ENCODE data around the gene KCTD10.

KCTD10 gene

DNA sequence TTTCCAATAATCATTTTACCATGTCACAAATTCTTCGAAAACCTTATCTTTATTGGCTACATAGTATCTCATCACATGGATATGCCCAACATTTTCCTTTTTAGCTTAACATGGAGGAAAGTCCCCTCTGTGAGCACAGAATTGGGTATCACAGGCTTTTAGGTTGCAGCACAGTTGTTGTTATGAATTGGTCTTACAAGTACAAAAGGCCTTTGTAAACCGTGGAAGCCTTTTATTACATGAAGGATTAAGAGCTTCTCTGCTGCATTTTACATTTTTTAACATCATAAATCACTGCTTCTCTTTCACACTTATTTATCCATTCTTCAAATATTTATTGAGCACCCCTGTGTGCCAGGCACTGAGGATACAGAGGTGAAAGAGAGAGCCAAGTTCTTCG, 26.5 kb upstream of the KCTD10 start:
- FAIRE-seq (no peak), DNase-seq (ENCODE audit: insufficient read length, low spot score) (no peak)
- TF ChIP-seq POLR2A (IDR thresholded peaks at IDR 0.05; ENCODE audit: low read depth, low read length), result no peak

GRCh38 chr12:109502332-109502731, 25.2 kb upstream of the KCTD10 start:
- no peak for TF ChIP-seq POLR2A (IDR thresholded peaks at IDR 0.05; ENCODE audit: low read depth, low read length)
- DNase-seq (ENCODE audit: insufficient read length, low spot score), result no peak
- no peak for FAIRE-seq

DNA sequence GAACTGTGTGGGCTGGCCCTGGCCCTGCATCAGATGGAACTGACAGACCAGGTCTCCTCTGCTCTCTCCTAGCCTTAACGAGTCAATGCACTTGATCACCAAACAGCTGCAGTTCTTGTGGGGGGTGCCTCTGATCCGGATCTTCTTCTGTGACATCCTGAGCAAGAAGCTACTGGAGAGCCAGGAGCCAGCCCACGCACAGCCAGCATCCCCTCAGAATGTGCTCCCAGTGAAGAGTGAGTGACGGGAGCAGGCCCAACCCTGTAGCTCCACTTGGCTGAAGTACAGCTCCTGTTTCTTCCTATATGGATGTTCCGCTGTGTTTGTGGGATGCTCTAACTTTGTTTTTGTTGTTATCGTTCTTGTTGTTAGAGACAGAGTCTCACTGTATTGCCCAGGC, 24.2 kb upstream of the KCTD10 start:
- FAIRE-seq, result no peak

DNA sequence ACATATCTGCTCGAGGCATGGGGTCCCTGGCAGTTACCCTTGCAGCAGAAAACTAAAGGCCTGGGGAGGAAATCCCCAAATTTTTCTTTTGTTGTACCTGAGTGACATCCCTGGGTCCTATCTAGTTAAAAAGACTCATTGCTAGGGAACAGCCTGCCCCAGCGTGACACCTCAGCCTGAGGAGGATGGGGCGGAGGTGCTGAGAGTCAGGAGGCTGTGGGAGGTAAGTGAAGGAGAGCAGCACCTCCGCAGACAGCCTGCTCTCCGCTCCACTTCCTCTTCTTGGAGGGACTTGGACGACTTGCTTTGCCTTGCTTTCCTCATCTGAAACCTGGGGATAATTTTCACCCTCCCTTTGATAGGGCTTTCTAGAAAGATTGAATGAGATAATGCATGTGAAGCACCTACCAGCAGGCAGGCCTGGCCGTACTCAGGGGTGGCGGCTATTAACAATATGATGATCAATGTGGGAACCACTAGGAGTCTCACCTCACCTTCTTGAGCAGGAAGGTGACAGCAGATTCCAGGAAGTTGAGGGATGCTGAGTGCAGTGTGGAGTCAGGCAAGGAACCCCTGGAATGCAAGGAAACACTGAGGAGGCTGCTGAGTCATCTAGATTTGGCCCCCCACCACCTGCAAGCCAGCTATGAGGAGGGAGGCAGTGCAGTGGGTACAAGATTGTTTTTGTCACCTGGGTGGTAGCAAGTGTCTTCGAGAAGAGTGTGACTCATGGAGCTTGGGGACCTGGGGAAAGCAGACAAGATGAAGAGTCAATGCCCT, 23.5 kb upstream of the KCTD10 start:
- no peak for DNase-seq (ENCODE audit: insufficient read length, low spot score)
- TF ChIP-seq POLR2A (IDR thresholded peaks at IDR 0.05; ENCODE audit: low read depth, low read length), result no peak
- no peak for FAIRE-seq

More for the DNA sequence above, 24.2 kb upstream of the KCTD10 start:
- no peak for TF ChIP-seq POLR2A (IDR thresholded peaks at IDR 0.05; ENCODE audit: low read depth, low read length)
- no peak for DNase-seq (ENCODE audit: insufficient read length, low spot score)

GRCh38 chr12:109497675-109498074, 20.6 kb upstream of the KCTD10 start:
- no peak for TF ChIP-seq POLR2A (IDR thresholded peaks at IDR 0.05; ENCODE audit: low read depth, low read length)
- DNase-seq (ENCODE audit: insufficient read length, low spot score), result no peak
- FAIRE-seq, result no peak

DNA sequence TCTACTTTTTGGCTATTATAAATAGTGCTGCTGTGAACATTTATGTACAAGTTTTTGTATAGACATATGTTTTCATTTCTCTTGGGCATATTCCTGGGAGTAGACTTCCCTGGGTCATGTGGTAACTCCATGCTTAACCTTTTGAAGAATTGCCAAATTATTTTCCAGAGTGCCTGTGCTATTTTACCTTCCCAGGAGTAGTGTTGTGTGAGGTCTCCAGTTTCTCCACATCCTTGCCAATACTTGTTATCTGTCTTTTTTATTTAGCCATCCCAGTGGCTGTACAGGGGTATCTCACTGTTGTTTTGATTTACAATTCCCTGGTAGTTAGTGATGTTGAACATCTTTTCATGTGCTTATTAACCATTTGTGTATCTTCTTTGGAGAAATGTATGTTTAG, 19.2 kb upstream of the KCTD10 start:
- no peak for TF ChIP-seq POLR2A (IDR thresholded peaks at IDR 0.05; ENCODE audit: low read depth, low read length)
- FAIRE-seq (no peak), DNase-seq (ENCODE audit: insufficient read length, low spot score) (no peak)

- DNase-seq (ENCODE audit: insufficient read length, low spot score), result no peak
- no peak for FAIRE-seq
- TF ChIP-seq POLR2A (IDR thresholded peaks at IDR 0.05; ENCODE audit: low read depth, low read length), result no peak
These were observed 17.9 kb upstream of the KCTD10 start for GRCh38 chr12:109495012-109495411.

DNA sequence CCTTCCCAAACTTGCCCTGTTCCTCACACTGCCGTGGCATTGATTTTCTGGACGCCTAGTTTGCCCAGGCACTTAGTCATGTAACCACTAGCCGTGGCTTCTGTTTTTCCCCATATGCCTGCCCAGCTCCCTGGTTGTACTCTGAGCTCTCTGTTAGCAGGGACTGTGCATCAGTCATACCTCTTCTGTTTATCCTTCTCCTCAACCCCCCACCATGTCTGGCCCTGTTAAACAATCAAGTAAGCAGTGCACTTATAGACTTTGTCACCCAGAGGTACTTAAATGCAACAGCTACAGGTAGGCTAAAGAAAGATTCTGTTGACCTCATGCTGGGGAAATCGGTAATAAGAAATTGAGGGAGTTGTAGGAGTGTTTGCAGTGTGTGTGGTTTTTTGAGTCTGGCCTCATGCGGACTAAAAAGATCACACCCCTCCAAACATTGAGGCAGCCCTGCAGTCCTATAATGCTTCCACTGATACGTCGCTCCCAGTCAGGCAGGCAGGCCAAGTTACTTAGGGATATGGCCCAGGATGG, 17.3 kb upstream of the KCTD10 start:
- DNase-seq (ENCODE audit: insufficient read length, low spot score), result no peak
- no peak for TF ChIP-seq POLR2A (IDR thresholded peaks at IDR 0.05; ENCODE audit: low read depth, low read length)
- no peak for FAIRE-seq

- DNase-seq (ENCODE audit: insufficient read length, low spot score) (no peak), FAIRE-seq (no peak)
- no peak for TF ChIP-seq POLR2A (IDR thresholded peaks at IDR 0.05; ENCODE audit: low read depth, low read length)
These were observed 16.8 kb upstream of the KCTD10 start for GRCh38 chr12:109493938-109494337.

DNA sequence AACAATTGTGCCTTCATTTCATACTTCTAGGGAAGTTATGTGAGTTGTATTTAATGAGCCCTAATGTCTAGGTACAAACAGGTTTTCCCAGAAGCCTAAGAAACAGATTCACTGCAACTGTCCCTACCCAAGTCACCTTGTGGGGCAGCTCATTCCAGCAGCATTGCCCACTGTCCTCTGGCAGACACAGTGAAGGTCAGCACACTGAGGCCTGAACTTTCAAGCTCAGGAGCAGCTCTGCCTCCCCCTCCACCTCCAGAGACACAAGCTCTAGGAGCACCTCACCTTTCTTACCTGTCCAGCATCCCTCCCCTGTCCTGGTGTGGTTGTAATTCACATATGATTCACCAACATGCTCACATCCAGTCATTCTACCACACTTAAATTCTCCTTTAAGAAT, 16.0 kb upstream of the KCTD10 start:
- DNase-seq (ENCODE audit: insufficient read length, low spot score) (no peak), FAIRE-seq (no peak)
- TF ChIP-seq POLR2A (IDR thresholded peaks at IDR 0.05; ENCODE audit: low read depth, low read length), result no peak

DNA sequence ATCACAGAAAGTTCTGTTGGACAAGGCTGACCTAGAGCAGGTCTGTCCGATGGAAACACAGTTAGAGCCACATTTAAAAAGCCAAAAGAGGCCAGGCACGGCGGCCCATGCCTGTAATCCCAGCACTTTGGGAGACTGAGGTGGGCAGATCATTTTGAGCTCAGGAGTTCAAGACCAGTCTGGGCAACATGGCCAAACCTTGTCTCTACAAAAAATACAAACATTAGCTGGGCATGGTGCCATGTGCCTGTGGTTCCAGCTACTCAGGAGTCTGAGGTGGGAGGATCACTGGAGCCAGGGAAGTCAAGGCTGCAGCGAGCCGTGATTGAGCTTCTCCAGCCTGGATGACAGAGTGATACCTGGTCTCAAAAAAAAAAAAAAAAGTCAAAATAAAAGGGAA, 15.3 kb upstream of the KCTD10 start:
- TF ChIP-seq POLR2A (IDR thresholded peaks at IDR 0.05; ENCODE audit: low read depth, low read length), result no peak
- DNase-seq (ENCODE audit: insufficient read length, low spot score), result no peak

GRCh38 chr12:109491671-109492070, 14.6 kb upstream of the KCTD10 start:
- no peak for TF ChIP-seq POLR2A (IDR thresholded peaks at IDR 0.05; ENCODE audit: low read depth, low read length)
- no peak for FAIRE-seq
- DNase-seq (ENCODE audit: insufficient read length, low spot score), result no peak

More for the DNA sequence above, 15.3 kb upstream of the KCTD10 start:
- no peak for FAIRE-seq

DNA sequence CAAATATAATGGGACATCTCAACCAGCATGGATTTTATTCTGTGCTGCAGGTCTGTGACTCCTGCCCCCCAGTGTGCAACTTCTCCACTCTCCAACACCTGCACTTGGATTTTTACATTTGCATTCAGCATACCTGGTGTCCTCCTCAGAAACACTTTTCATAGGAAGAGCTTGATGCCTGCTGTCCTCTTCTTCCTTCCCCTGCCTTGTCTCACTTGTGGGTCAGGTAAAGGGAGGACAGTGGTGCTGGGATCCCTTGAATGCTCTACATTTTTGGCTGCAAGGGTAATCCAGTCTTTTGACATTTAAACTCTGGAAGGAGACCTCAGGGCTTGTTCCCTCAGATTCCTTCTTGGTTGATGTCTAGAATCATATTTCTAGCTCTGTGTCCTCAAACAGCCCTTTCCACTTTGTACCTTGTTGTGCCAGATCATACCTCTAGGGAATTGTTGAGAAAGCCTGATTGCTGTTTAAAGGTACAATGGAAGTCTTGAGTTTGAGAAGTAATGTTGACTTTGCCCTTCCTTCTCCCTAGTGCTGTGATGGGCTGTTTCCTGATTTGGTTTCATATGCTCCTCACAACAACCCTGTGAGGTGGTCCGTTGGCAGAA, 13.0 kb upstream of the KCTD10 start:
- no peak for FAIRE-seq
- no peak for DNase-seq (ENCODE audit: insufficient read length, low spot score)
- no peak for TF ChIP-seq POLR2A (IDR thresholded peaks at IDR 0.05; ENCODE audit: low read depth, low read length)

DNA sequence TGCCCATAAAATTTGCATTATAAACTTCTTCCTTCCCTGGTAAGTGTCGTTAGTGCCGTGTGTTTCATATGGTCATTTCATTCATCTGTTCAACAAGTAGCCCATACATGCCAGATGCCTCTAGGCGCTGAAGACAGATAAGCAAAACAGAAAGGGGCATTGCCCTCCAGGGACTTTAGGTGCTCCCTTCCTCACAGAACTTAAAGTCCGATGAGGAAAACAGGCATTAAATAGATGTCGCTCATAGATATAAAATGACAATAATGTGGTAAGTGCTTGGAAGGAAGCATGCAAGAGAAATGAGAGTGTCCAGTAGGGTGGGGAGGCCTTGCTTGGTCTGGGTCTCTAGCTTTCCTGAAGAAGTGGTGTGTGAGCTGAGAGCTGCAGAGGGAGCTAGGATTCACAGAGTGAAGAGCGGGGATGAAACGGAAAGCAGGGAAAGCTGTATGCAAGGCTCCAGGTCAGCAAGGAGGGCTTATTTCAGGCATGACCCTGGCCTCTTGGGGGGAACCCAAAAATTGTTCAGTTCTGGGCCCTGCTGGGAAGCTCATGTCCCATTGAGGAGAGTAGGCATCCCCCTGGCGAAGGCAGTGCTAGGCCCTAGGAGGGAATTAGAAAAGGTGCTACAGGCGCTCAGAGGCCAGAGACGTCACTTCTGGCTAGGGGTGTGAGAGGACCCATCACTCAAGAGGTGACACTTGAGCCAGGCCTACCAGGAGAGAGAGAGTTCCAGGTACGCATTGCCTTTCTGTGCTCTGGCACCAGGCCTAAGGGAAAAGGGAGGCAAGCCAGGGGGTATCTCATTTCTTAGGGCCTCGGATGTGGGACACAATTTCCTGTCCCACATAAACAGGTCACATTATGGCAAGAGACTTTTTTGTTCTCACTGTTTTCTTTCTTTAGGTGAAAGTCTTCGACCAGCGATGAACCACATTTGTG, 12.2 kb upstream of the KCTD10 start:
- FAIRE-seq (no peak), DNase-seq (ENCODE audit: insufficient read length, low spot score) (no peak)
- TF ChIP-seq POLR2A (IDR thresholded peaks at IDR 0.05; ENCODE audit: low read depth, low read length), result no peak
